ENCODE results near the gene SYT6. TPM values are rescaled to one million over a fixed set of nuclear protein-coding genes. Genes with fewer than 3 reads are reported as not detected.

The SYT6 gene
- total RNA-seq, 1 donor from 2014 or later, result not detected

GRCh38 chr1:114111731-114112641, 41.7 kb downstream of the SYT6 start:
- Histone ChIP-seq H3K27me3 (ENCODE audit: low read depth) (peaks cover 17% of the 10 kb centered on the region), H3K27ac (replicated peaks) (no peak overlapping the region), H3K4me3 (no peak overlapping the region), H3K36me3 (no peaks in the 10 kb centered on the region), H3K4me1 (no peaks in the 10 kb centered on the region), H3K9me3 (replicated peaks) (no peaks in the 10 kb centered on the region)
- intact Hi-C loops (cut with micrococcal nuclease), result no loop called here
- no peak for TF ChIP-seq CTCF (IDR thresholded peaks at IDR 0.05; ENCODE audit: borderline replicate concordance)
- DNase-seq, result no peak

- intact Hi-C loops (cut with micrococcal nuclease), result no loop called here
- no peak for DNase-seq
- Histone ChIP-seq H3K27me3 (ENCODE audit: low read depth) (peaks cover 13% of the 10 kb centered on the region), H3K27ac (replicated peaks) (no peak overlapping the region), H3K4me1 (no peaks in the 10 kb centered on the region), H3K36me3 (no peaks in the 10 kb centered on the region), H3K9me3 (replicated peaks) (no peaks in the 10 kb centered on the region), H3K4me3 (no peak overlapping the region)
- TF ChIP-seq CTCF (IDR thresholded peaks at IDR 0.05; ENCODE audit: borderline replicate concordance), result no peak
Measured at GRCh38 chr1:114109981-114110380, 43.7 kb downstream of the SYT6 start.

GRCh38 chr1:114108751-114109255, 44.9 kb downstream of the SYT6 start:
- H3K9me3 ChIP-seq (replicated peaks), result no peaks in the 10 kb centered on the region
- H3K36me3 ChIP-seq, result no peaks in the 10 kb centered on the region
- DNase-seq, result no peak
- intact Hi-C loops (cut with micrococcal nuclease), result no loop called here
- no peak overlapping the region for H3K27ac ChIP-seq (replicated peaks)
- H3K4me1 ChIP-seq, result no peaks in the 10 kb centered on the region
- peaks cover 18% of the 10 kb centered on the region for H3K27me3 ChIP-seq (ENCODE audit: low read depth)
- TF ChIP-seq CTCF (IDR thresholded peaks at IDR 0.05; ENCODE audit: borderline replicate concordance), result no peak
- H3K4me3 ChIP-seq, result no peak overlapping the region

- Histone ChIP-seq H3K4me1 (no peaks in the 10 kb centered on the region), H3K36me3 (no peaks in the 10 kb centered on the region), H3K27ac (replicated peaks) (no peak overlapping the region), H3K9me3 (replicated peaks) (no peaks in the 10 kb centered on the region), H3K27me3 (ENCODE audit: low read depth) (peaks cover 16% of the 10 kb centered on the region), H3K4me3 (no peak overlapping the region)
- intact Hi-C loops (cut with micrococcal nuclease), result no loop called here
- DNase-seq, result no peak
- TF ChIP-seq CTCF (IDR thresholded peaks at IDR 0.05; ENCODE audit: borderline replicate concordance), result peak; percentile 20
Measured at GRCh38 chr1:114107474-114108435, 45.9 kb downstream of the SYT6 start.

- Histone ChIP-seq H3K27ac (replicated peaks) (no peak overlapping the region), H3K4me3 (no peak overlapping the region), H3K36me3 (no peaks in the 10 kb centered on the region), H3K4me1 (no peaks in the 10 kb centered on the region), H3K9me3 (replicated peaks) (no peaks in the 10 kb centered on the region), H3K27me3 (ENCODE audit: low read depth) (peaks cover 33% of the 10 kb centered on the region)
- intact Hi-C loops (cut with micrococcal nuclease), result no loop called here
- TF ChIP-seq CTCF (IDR thresholded peaks at IDR 0.05; ENCODE audit: borderline replicate concordance), result no peak
- no peak for DNase-seq
Measured at GRCh38 chr1:114105421-114105979, 48.2 kb downstream of the SYT6 start.
